ENCODE measurements around the gene PDCD2L.

DNA sequence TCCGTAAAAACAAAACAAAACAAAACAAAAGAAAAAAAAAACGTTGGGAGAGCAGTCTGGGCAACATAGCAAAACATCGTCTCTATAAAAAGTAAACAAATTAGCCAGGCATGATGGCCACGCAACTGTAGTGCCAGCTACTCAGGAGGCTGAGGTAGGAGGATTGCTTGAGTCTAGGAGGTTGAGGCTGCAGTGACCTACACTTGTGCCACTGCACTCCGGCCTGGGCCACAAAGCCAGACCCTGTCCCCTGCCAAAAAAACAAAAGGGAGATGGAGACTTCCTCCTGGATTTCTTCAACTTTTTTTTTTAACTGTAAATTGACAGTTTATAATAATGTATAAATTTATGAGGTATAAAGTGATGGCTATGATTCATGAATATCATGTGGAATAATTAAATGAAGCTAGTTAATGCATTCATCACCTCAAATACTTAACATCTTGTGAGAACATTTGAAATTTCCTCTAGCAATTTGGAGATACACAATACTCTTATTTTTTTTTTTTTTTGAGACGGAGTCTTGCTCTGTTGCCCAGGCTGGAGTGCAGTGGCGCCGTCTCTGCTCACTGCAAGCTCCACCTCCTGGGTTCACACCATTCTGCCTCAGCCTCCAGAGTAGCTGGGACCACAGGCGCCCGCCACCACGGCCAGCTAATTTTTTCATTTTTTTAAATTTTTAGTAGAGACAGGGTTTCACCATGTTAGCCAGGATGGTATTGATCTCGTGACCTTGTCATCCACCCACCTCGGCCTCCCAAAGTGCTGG, 1.9 kb downstream of the PDCD2L start:
- TF ChIP-seq, protein P1, sequence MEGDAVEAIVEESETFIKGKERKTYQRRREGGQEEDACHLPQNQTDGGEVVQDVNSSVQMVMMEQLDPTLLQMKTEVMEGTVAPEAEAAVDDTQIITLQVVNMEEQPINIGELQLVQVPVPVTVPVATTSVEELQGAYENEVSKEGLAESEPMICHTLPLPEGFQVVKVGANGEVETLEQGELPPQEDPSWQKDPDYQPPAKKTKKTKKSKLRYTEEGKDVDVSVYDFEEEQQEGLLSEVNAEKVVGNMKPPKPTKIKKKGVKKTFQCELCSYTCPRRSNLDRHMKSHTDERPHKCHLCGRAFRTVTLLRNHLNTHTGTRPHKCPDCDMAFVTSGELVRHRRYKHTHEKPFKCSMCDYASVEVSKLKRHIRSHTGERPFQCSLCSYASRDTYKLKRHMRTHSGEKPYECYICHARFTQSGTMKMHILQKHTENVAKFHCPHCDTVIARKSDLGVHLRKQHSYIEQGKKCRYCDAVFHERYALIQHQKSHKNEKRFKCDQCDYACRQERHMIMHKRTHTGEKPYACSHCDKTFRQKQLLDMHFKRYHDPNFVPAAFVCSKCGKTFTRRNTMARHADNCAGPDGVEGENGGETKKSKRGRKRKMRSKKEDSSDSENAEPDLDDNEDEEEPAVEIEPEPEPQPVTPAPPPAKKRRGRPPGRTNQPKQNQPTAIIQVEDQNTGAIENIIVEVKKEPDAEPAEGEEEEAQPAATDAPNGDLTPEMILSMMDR (IDR thresholded peaks at IDR 0.05) = no peak
- TF ChIP-seq POLR2A (IDR thresholded peaks at IDR 0.05) = no peak
- no peak for TF ChIP-seq POLR2AphosphoS5 (IDR thresholded peaks at IDR 0.05)

Data from upper lobe of left lung (tissue), 4 donors.